K562 (cell line): Measurements from ENCODE around the gene TRIO.

Experiments
- CTCF ChIP-seq, 3 experiments: IDR thresholded peaks in 2 of 3; conservative IDR thresholded peaks in 1 of 3; 2 replicates each; pipeline ENCODE4 v1.5.1; 2011 to 2012; ENCODE audit warnings: low read length in 3 of 3, mild to moderate bottlenecking in 3 of 3, control low read depth in 2 of 3, improper control_type of control experiment in 1 of 3, inconsistent platforms in 1 of 3, low read depth in 1 of 3, mixed read lengths in 1 of 3, moderate library complexity in 1 of 3; ENCODE audit not compliant: insufficient read depth in 2 of 3
- HDAC1 ChIP-seq, 2 experiments: fragments of 450-650 bp; IDR thresholded peaks; 2 replicates each; pipeline ENCODE4 v1.6.1; 2016 to 2017; ENCODE audit warnings: inconsistent platforms in 1 of 2, mild to moderate bottlenecking in 1 of 2, moderate library complexity in 1 of 2
- KAT2B ChIP-seq: IDR thresholded peaks from one replicate; pipeline ENCODE4 v1.6.1; 2012; ENCODE audit warnings: low read depth, mild to moderate bottlenecking, control low read depth, inconsistent platforms, low read length, moderate library complexity
- ZBTB2 ChIP-seq: fragments of 450-650 bp; IDR thresholded peaks from 2 replicates; pipeline ENCODE4 v1.6.1; 2016; ENCODE audit warnings: antibody characterized with exemption
- ZNF589 ChIP-seq: fragments of 200-800 bp; sonication (Bioruptor generic); IDR thresholded peaks from 2 replicates; pipeline ENCODE4 v1.6.1; 2016; ENCODE audit warnings: low read depth, missing genetic modification characterization, missing compliant biosample characterization

- TF ChIP-seq CTCF (IDR thresholded peaks at IDR 0.05 in 2 of 3, conservative IDR thresholded peaks at IDR 0.05 in 1 of 3; ENCODE audit: insufficient read depth in 2 of 3, low read depth in 1 of 3, low read length in 3 of 3) (no peak), ZNF589 (no peak), ZBTB2 (no peak), HDAC1 (IDR thresholded peaks at IDR 0.05) (no peak), KAT2B (no peak)
Observed at GRCh38 chr5:14428302-14429081, 285.4 kb downstream of the TRIO start.
